GM18858 (cell line): ENCODE measurements around the gene ARID4B.
"Not testable (repeated sequence)": the region's sequence is repeated elsewhere in the genome, so short reads cannot be mapped to it uniquely, and the experiment has no call there.

Source experiments
- ATAC-seq: cut with Tn5 transposase; IDR thresholded peaks from one replicate; pipeline ENCODE4 v1.9.1; 2021; ENCODE audit not compliant: unreplicated experiment

The ARID4B gene

DNA sequence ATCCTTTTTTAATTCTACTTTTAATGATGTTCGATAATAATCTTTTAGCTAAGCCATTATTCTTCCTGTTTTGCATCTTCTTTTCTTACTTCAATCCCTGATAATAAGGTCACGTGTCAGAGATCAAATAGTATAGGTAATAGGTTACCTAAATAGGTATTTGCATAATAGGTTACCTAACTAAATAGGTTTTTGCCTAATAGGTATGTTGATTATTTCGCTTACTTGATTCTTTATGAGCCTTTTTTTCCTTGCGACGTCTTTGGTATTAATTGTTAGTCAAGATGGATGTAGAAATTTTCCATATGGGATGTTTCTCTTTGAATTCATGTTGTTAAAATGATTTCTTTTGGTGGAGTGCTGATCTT is 2.9 kb upstream of the ARID4B start:
- ATAC-seq = no peak

DNA sequence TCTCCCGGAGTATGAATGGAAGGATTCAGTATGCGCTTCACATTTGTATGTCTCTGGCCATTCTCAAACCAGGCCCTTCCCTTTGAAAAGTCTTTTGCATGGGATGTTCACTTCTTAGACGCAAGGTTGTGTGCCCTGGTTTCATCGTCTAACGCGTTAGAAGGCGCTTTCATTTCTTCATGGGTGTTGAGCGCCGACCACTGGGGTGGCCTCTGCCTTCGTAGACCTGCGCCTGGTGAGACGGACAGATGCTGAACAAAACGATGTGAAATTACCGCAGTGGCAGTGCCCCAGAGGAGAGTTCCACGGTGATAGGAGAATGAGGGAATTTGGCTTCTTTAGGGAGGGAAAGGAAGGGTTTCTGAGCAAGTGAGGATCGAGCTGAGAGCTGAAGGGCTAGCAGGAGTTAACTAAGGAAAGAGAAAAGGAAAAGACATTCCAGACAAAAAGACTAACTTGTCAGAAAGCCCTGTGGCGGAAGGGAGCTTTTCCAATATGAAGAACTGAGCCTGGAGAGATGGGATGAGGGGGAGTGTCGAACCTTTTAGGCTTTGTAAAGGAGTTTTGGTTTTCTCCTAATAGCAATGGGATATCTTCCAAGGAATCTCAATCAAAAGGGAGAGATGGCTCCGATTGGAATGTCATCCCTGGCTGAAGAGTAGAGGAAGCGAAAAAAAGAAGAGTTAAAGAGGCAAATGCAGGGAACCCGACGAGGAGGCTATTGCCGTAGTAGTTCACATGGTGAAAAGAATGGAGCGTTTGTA is 1.3 kb upstream of the ARID4B start:
- peak; percentile 22 for ATAC-seq

GRCh38 chr1:235328271-235329138 is 526 bp upstream of the ARID4B start, which contains the start of gene GGPS1:
Gene GGPS1, plus strand, starts transcription at chr1:235328570. Its CDS starts 6,695 bp downstream, at chr1:235335265.
- ATAC-seq = peak; percentile 50

DNA sequence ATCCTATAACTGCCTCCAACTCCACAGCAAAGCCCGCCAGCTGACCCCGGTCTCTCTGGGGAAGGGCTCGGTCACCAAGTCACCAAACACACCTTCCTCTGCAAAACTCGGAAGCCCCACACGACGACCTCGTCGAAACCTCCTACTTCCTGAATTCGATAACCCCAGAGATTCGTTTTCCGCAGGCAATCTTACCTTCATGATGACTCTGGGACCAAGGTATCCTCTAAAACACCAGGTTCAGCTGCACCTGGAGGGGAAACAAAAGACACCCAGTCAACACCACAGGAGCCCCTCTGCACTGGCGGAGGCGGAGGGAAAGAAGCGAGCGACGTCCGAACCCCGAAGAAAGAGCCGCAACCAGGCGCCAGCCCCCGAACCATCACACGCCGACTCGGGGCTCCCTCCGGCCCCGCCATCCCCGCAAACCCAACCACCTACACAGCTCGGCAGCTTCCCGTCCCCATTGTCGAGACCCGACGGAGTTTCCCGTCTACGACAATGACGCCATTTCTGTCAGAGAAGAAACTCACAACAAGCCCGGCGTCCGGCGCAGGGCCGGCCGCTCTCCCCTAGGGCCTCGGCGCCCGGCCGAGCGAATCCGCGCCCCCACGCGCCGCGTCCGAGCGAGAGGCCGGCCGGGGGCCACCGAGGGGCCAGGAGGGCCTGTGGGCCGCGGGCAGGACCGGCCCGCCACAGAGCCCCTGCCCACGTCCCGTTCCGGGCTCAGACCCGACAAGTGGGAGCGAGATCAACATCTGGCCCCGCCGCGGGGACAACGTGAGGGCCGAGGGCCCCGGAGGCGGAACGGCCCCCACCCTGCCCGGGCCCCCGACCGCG is 1.0 kb downstream of the ARID4B start:
- ATAC-seq = no peak

DNA sequence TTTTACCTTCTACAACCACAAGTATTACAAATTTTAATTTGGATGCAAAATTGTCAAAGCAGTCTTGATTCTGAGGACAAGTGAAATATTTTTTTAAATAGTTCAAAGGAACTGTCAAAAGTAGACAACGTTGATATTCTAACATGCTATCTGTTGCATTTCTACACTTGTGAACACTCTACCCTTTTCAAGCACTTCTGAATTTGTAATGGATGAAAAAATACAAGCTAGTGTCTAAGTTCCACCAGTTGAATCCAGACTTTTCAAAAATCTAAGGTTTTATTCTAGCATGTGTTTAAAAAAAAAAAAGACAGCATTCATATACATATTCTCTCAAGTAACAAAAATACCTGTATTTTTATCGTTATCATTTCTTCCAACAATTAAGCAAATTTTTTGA is 2.1 kb downstream of the ARID4B start:
- ATAC-seq = no peak

- no peak for ATAC-seq
Measured at GRCh38 chr1:235325139-235325538, 2.8 kb downstream of the ARID4B start.

- no peak for ATAC-seq
Measured at GRCh38 chr1:235324296-235324695, 3.7 kb downstream of the ARID4B start.

GRCh38 chr1:235320521-235321179 is 7.3 kb downstream of the ARID4B start:
- no peak for ATAC-seq

DNA sequence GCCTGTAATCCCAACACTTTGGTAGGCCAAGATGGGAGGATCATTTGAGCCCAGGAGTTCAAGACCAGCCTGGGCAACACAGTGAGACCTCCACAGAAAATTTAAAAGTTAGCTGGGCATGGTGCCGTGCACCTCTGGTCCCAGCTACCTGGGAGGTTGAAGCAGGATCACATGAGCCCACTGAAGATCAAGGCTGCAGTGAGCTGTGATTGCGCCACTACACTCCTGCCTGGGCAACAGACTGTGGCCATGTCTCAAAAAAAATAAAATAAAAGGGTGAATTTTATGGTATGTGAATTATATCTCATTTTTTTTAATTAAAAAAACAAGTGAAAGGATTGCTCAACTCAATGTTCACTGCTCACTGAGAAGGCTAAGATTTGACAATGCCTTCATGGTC is 8.7 kb downstream of the ARID4B start:
- no peak for ATAC-seq

GRCh38 chr1:235317168-235317567 is 10.8 kb downstream of the ARID4B start:
- ATAC-seq = no peak

- no peak for ATAC-seq
Measured at GRCh38 chr1:235315735-235316134, 12.2 kb downstream of the ARID4B start.

GRCh38 chr1:235315173-235315572 is 12.8 kb downstream of the ARID4B start:
- no peak for ATAC-seq

DNA sequence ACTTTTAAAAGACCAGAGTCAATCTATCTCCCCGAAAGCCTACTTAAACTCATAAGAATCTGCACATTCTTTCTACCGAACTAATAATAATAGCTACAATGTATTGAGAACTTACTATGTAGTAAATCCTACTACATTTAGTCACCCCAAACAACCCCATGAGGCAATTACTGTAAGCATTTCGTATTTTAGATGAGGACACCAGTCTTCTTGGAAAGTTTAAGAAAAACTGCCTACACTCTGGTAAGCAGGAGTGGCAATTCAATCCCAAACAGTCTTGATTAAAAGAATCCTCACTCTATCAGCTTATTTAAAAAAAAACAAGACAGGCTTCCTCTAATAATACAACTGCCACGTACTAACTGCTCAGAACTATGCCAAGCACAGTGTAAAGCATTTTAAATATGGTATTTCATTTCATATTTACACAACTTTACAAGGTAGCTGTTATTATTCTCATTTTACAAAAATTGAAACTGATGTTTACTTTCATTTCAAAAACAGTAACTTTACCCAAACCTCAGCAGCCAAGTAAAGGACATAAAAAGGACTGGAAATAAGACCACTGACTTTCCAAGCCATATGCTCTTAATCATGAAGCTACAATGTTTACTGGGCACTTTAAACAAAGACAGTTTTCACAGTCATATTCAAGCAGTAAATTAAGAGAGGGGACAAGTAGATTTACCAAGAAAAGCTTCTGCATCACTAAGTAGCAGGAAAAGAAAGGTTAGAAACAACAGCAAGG is 13.9 kb downstream of the ARID4B start:
- no peak for ATAC-seq

- ATAC-seq = no peak
Measured at GRCh38 chr1:235313262-235313661, 14.7 kb downstream of the ARID4B start.

DNA sequence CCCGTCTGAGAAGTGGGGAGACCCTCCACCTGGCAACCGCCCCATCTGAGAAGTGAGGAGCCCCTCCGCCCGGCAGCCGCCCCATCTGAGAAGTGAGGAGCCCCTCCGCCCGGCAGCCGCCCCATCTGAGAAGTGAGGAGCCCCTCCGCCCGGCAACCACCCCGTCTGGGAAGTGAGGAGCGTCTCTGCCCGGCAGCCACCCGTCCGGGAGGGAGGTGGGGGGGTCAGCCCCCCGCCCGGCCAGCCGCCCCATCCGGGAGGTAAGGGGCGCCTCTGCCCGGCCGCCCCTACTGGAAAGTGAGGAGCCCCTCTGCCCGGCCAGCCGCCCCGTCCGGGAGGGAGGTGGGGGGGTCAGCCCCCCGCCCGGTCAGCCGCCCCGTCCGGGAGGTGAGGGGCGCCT is 18.8 kb downstream of the ARID4B start:
- ATAC-seq = not testable (repeated sequence)

DNA sequence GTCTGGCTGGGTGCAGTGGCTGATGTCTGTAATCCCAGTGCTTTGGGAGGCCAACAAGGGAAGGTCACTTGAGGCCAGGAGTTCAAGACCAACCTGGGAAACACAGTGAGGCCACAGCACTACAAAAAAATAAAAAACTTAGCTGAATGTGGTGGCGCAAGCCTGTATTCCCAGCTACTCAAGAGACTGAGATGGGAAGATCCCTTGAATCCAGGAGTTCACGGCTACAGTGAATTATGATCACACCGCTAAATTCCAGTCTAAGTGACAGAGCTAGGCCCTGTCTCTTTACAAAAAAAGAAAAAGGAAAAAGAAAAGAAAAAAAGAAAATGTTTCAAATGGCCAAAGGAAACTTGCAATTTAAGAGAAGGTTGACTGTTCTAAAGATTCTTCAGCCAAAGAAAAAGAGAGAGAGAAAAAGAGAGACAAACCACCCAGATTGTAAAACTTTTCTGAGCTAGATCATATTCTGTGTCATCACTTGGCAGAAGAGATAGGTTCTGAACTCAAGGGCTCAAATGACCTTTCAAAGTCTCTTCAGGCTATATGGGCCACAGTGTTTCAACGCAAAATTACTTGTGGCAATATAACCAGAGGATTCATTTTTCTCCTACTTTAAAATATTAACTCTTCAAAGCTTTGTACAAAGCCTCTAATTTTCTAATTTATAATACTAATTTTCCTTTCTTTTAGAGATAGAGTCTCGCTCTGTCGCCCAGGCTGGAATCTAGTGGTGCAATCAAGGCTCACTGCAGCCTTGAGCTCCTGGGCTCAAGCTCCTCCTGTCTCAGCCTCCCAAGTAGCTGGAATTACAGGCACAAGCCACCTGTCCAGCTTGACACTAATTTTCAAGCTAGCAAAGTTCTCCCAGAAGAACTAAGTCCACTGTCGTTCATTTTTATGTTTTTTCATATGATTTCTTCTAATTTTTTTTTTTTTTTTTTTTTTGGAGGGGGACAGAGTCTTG is 20.5 kb downstream of the ARID4B start:
- no peak for ATAC-seq

DNA sequence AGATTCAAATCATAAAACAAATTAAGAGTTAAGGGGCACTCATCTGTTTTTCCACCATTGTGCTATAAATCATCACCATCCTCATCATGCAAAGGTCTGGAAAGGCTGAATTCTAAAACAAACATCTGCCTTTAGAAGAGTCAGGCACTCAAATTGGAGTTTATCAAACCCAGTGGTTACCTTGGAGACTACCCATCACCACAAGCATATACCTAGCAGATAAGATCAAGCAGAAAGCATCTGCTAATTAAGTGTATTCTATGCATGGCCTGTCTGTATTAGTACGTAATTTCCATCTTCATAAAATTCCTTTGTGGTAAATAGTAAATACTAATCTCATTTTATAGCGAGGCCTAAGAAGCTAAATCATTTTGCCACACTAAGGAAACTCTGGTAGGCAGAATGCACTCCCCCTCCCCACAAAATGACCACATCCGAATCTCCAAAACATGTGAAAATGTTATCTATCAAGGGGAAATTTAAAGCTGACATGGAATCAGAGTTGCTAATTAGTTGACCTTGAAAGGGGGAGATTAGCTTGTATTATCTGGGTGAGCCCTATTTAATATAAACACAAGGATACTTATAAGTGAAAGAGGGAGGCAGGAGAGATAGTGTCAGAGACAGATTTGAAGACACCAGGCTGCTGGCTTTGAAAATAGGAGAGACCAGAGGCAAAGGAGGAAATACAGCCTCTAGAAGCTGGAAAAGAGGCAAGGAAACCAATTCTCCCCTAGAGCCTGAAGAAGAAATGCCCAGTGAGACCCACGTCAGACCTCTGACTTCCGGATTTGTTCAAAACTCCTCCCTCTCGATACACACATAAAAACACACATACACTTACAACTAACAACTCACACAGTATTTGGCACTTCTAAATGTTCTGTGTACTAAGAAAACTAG is 23.2 kb downstream of the ARID4B start:
- no peak for ATAC-seq

- no peak for ATAC-seq
Measured at GRCh38 chr1:235302143-235302542, 25.8 kb downstream of the ARID4B start.
